ENCODE data around the gene AKR7A2.

AKR7A2 gene

GRCh38 chr1:19254416-19254815 lies 57.5 kb downstream of the AKR7A2 start:
- Mint-ChIP-seq H3K4me1 (peaks cover 29% of the 10 kb centered on the region), H3K27me3 (ENCODE audit: low read depth, poor library complexity) (peaks cover 3% of the 10 kb centered on the region), H3K4me3 (no peak overlapping the region), H3K36me3 (ENCODE audit: low read depth) (peaks cover 11% of the 10 kb centered on the region), H3K9me3 (no peaks in the 10 kb centered on the region), H3K27ac (no peak overlapping the region)
- DNase-seq: no peak
- no peak for TF ChIP-seq CTCF (IDR thresholded peaks at IDR 0.05)

Data from nephron progenitor cell (in vitro differentiated cells).